Activated naive CD4-positive, alpha-beta T cell treated with anti-CD3 and anti-CD28 coated beads for 36 hours (primary cell): ENCODE results near the gene ZMIZ1. TPM values are rescaled to one million over a fixed set of nuclear protein-coding genes. Genes with fewer than 3 reads are reported as not detected.

Experiments
- CTCF ChIA-PET: fragments of 350-600 bp; sonication (Branson Sonifier 250); formaldehyde crosslinking; loops from one replicate; lab custom pipeline; 2021; ENCODE audit warnings: antibody characterized with exemption; lab: Charles Lee
- DNase-seq: peaks from one replicate; pipeline ENCODE4 v3.0.0-alpha.2; 2020
- H3K27ac Mint-ChIP-seq: one replicate; pipeline ENCODE4 v1.8.0; 2021; ENCODE audit warnings: mild to moderate bottlenecking, mixed read lengths
- H3K27me3 Mint-ChIP-seq: one replicate; pipeline ENCODE4 v1.8.0; 2021; ENCODE audit warnings: low read depth, mixed read lengths
- H3K36me3 Mint-ChIP-seq: one replicate; pipeline ENCODE4 v1.8.0; 2021; ENCODE audit warnings: low read depth, mixed read lengths
- H3K4me1 Mint-ChIP-seq: one replicate; pipeline ENCODE4 v1.8.0; 2021; ENCODE audit warnings: low read depth, mixed read lengths
- H3K4me3 Mint-ChIP-seq: one replicate; pipeline ENCODE4 v1.8.0; 2021; ENCODE audit warnings: mild to moderate bottlenecking, moderate library complexity, mixed read lengths
- H3K9me3 Mint-ChIP-seq: one replicate; pipeline ENCODE4 v1.8.0; 2021; ENCODE audit warnings: mixed read lengths
- intact Hi-C: fragments of 100-400 bp; cut with micrococcal nuclease; formaldehyde crosslinking; loops from one replicate; pipeline ENCODE4 v1.15.1; 2023
- total RNA-seq, 2 experiments: library from RNA; stranded (reverse); gene quantifications; one replicate each; pipeline ENCODE4 v1.2.3, GENCODE V29; 2021

ZMIZ1 gene
- total RNA-seq, 2 experiments from 2014 or later: 15.6 to 18.3 TPM

DNA sequence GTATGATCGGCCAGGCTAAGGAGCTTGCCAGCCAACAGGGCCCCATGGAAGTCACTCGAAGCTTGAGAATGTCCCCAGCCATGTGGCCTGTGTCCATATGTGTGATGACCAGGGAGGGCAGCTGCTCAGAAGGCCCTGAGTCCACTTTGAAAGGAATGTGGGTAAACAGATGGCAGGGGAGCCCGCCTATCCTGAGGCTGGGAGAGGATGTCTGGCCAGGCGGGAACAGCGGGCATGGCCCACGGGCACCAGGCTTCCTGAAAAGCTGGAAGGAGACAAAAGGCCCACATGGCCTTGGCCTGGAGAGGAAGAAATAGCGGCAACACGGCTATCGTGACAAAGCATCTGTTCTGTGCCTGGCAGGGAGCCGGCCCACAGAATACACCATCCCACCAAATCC is 140.6 kb downstream of the ZMIZ1 start:
- intact Hi-C loops: no loop called here
- H3K4me3 Mint-ChIP-seq: no peak overlapping the region
- H3K4me1 Mint-ChIP-seq: no peaks in the 10 kb centered on the region
- CTCF ChIA-PET: interaction anchor here (2.3 kb wide), 1 partner anchor 14 kb away, joined by 8 read pairs; no protein-coding TSS in a partner anchor
- no peaks in the 10 kb centered on the region for H3K9me3 Mint-ChIP-seq
- no peaks in the 10 kb centered on the region for H3K36me3 Mint-ChIP-seq
- no peak overlapping the region for H3K27ac Mint-ChIP-seq
- no peaks in the 10 kb centered on the region for H3K27me3 Mint-ChIP-seq
- DNase-seq: no peak

DNA sequence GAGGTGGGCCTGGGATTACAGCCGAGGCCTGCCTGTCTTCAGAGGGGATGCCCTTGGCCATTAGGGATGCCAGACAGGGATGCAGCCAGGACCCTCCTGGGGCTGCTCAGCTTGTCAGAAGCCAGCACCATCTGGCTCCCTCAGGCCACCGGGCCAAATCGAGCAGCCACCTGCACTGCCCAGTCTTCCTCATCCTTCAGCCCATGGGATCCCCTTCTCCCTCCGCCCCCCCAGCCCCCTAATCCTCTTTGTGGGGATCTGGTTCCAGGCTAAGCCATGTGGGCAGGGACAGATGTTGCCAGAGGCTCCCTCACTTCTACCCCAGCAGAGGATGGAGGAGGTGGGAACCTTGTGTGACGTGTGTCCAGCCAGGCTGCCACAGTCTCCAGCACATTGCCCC is 141.1 kb downstream of the ZMIZ1 start:
- no peak overlapping the region for H3K27ac Mint-ChIP-seq
- H3K36me3 Mint-ChIP-seq: no peaks in the 10 kb centered on the region
- no peaks in the 10 kb centered on the region for H3K9me3 Mint-ChIP-seq
- H3K4me1 Mint-ChIP-seq: no peaks in the 10 kb centered on the region
- no peak for DNase-seq
- H3K4me3 Mint-ChIP-seq: no peak overlapping the region
- no peaks in the 10 kb centered on the region for H3K27me3 Mint-ChIP-seq
- intact Hi-C loops: loop anchor here (10.0 kb wide), 1 partner anchor 255 kb away; no protein-coding TSS in a partner anchor
- CTCF ChIA-PET: interaction anchor here (2.3 kb wide), 1 partner anchor 15 kb away, joined by 8 read pairs; no protein-coding TSS in a partner anchor

DNA sequence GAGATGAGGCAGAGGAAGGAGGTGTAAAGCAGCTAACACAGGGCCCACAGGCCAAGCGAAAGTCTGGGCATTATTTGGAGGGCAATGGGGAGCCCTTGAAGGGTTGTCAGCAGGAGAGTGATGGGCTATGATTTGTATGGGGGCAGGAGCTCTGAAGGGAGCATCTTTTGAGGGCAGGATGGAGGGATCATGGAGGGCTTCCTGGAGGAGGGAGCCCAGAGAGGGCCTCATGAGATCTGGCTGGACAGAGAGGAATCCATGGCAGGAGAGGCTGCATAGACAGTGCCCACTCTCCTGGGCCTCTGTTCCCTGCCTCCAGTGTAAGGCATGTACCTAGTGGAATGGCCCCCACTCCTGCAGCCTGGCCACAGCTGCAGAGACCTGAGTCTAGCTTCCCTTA is 141.9 kb downstream of the ZMIZ1 start:
- no peaks in the 10 kb centered on the region for H3K36me3 Mint-ChIP-seq
- H3K4me1 Mint-ChIP-seq: no peaks in the 10 kb centered on the region
- DNase-seq: no peak
- H3K4me3 Mint-ChIP-seq: no peak overlapping the region
- CTCF ChIA-PET: no interaction called here
- intact Hi-C loops: loop anchor here (10.0 kb wide), 1 partner anchor 254 kb away; no protein-coding TSS in a partner anchor
- H3K27me3 Mint-ChIP-seq: no peaks in the 10 kb centered on the region
- H3K9me3 Mint-ChIP-seq: no peaks in the 10 kb centered on the region
- H3K27ac Mint-ChIP-seq: no peak overlapping the region

DNA sequence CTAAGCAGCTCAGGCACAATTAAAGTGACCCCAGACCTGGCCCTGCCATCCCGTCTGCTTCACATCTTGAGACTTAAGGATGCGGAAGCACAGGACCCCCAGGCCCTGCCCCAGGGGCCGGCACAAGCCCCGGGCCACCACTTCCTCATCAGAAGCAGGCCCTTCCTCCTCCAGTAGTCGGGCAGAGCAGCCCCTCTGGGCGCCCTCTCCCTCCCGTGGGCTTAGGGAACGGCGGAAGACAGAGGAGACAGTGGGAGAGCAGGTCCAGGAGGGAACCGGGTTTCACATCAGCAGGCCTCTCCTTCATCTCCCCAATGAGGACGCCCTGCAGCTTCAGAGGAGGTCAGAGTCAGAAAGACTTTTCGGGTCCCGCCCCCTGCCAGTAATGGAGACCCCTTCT is 142.8 kb downstream of the ZMIZ1 start:
- CTCF ChIA-PET: no interaction called here
- Mint-ChIP-seq H3K4me1 (no peaks in the 10 kb centered on the region), H3K27ac (no peak overlapping the region), H3K9me3 (no peaks in the 10 kb centered on the region), H3K36me3 (no peaks in the 10 kb centered on the region), H3K4me3 (no peak overlapping the region), H3K27me3 (no peaks in the 10 kb centered on the region)
- intact Hi-C loops: loop anchor here (10.0 kb wide), 1 partner anchor 253 kb away; no protein-coding TSS in a partner anchor
- DNase-seq: no peak

DNA sequence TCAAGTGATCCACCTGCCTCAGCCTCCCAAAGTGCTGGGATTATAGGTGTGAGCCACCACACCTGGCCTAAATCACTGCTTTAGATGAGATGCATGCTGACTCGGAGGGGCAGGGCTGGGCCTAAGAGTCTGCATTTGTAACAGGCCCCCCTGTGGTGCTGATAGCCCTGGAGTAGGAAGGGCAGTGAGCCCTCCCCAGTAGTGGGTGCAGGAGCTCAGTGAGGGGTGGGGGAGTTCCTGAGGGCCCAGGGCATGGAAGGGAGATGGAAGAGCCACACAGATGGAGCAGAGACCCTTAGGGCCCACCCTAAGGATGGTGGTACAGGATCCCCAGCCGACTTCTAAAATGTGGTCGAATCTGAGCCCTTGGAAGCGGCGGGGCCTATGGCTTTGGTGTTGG is 146.8 kb downstream of the ZMIZ1 start:
- H3K27ac Mint-ChIP-seq: no peak overlapping the region
- no peak overlapping the region for H3K4me3 Mint-ChIP-seq
- no peak for DNase-seq
- no peaks in the 10 kb centered on the region for H3K27me3 Mint-ChIP-seq
- no peaks in the 10 kb centered on the region for H3K36me3 Mint-ChIP-seq
- no peaks in the 10 kb centered on the region for H3K9me3 Mint-ChIP-seq
- intact Hi-C loops: loop anchor here (10.0 kb wide), 1 partner anchor 249 kb away; no protein-coding TSS in a partner anchor
- no peaks in the 10 kb centered on the region for H3K4me1 Mint-ChIP-seq
- CTCF ChIA-PET: interaction anchor here (1.2 kb wide), 1 partner anchor 11 kb away, joined by 4 read pairs; no protein-coding TSS in a partner anchor

DNA sequence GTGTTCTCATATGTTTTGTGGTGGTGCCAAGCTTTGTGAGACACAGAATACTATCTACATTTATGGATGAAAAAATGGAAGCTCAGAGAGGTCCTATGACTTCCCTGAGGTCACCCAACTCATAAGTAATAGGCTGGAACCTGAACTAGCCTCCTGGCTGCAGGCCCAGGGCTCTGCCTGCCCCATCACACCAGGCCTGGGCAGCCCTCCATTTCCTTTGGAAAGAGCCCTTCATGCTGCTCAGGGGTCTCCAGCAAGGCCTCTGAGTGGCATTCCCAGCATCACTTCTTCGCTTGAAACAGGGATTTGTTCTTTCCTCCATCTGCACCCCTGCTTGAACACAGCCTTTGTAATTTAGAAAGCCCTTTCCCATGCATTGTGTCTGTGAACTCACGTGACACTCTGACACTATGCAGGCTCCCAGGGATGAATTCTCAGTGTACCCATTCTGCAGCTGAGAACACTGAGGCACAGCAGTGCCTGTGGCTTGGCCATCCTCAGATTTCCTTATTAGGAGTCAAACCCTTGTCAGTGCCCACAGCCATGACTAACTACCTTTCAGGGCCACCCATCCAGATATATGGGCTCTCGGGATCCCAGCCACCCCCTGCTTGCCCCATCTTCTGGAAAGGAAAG is 150.7 kb downstream of the ZMIZ1 start:
- intact Hi-C loops: loop anchor here (10.0 kb wide), 1 partner anchor 245 kb away; no protein-coding TSS in a partner anchor
- no peaks in the 10 kb centered on the region for H3K9me3 Mint-ChIP-seq
- no peaks in the 10 kb centered on the region for H3K36me3 Mint-ChIP-seq
- CTCF ChIA-PET: interaction anchor here (0.5 kb wide), 1 partner anchor 15 kb away, joined by 5 read pairs; no protein-coding TSS in a partner anchor
- H3K27me3 Mint-ChIP-seq: no peaks in the 10 kb centered on the region
- H3K27ac Mint-ChIP-seq: no peak overlapping the region
- no peak for DNase-seq
- H3K4me1 Mint-ChIP-seq: no peaks in the 10 kb centered on the region
- H3K4me3 Mint-ChIP-seq: no peak overlapping the region

DNA sequence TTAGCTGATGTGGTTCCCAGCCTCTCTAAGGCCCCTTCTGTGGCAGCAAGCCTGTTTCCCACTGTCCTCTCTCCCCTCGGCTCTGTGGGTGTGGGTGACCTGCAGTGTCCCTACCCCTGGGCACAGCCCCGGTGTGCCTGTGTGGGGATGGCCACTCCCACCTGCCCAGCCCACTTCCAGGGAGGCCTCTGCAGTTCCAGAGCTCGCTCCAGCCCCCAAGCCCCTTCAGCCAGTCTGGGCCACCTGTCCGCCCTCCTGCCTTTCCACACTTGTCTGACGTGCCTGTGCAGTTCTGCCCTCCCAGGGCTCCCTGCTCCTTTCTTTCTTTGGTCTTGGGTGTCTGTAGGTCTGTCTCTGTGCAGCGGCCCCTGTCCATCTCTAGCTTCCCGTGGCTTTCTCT is 151.5 kb downstream of the ZMIZ1 start:
- DNase-seq: no peak
- Mint-ChIP-seq H3K36me3 (no peaks in the 10 kb centered on the region), H3K4me1 (no peaks in the 10 kb centered on the region), H3K9me3 (no peaks in the 10 kb centered on the region), H3K27me3 (no peaks in the 10 kb centered on the region), H3K27ac (no peak overlapping the region), H3K4me3 (no peak overlapping the region)
- CTCF ChIA-PET: interaction anchor here (0.5 kb wide), 1 partner anchor 14 kb away, joined by 5 read pairs; no protein-coding TSS in a partner anchor
- intact Hi-C loops: no loop called here

DNA sequence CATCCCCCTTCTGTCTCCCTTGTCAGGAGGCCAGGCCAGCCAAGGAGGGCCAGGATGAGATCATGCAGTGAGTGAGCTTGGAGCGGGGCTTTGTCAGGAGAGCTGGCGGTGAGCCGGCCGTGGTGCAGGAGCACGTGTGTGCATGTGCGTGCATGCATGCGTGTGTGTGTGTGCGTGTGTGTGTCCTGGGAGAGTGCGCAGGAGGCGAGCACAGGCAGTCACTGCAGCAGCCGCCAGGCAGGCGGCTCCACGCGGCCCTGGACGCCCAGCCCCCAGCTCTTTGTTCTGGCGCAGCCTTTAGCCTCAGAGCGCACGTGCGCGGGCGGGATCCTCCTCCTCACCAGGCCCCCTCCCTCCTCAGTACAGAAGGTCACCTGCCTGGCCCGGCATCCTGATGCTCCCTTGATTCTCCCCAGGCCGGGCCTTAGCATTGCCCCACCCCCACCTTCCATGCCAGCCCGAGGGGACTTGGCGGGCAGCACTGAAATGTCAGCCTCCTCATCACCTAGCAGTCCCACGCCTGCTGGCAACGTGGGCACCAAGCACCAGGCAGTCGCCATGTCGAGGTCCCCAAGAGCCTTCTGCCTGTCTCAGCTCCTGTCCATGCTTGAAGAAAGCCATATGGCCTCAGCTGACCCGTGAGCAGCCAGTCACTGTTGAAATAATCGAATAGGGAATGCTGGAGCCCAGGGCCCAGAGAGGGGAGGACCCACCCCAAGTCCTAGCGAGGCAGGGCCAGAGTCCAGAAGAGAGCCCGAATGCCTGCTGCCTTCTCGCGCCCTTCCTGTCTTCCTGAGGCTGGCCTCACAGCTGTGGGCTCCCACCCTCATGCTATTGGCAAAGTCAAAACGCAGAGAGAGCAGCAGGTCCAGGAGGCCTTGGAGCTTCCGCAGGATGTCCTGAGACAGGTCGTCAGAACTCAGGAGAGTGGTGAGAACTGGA is 152.6 kb downstream of the ZMIZ1 start:
- Mint-ChIP-seq H3K4me3 (no peak overlapping the region), H3K36me3 (no peaks in the 10 kb centered on the region), H3K4me1 (no peaks in the 10 kb centered on the region), H3K27ac (no peak overlapping the region), H3K27me3 (no peaks in the 10 kb centered on the region), H3K9me3 (no peaks in the 10 kb centered on the region)
- CTCF ChIA-PET: no interaction called here
- no peak for DNase-seq
- intact Hi-C loops: no loop called here

DNA sequence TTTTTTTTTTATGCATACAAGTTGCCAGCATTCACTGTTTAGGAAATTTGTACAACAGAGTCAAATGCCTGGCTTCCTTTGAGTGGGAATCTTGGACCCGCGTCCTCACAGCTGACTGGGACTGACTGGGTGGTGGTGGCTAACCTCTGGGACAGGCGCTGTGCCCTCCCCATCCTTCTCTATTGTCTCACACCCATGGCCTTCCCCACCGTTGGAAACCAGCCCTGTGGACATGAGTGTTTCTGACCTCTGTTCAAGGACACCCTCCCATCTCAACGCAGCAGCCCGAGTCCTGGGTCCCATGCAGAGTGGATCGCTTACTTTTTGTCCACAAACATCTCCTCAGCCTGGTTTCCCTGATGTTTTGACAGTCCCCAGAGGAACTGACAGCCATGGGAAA is 153.4 kb downstream of the ZMIZ1 start:
- no peaks in the 10 kb centered on the region for H3K36me3 Mint-ChIP-seq
- H3K27ac Mint-ChIP-seq: no peak overlapping the region
- CTCF ChIA-PET: no interaction called here
- H3K9me3 Mint-ChIP-seq: no peaks in the 10 kb centered on the region
- DNase-seq: no peak
- no peaks in the 10 kb centered on the region for H3K27me3 Mint-ChIP-seq
- H3K4me3 Mint-ChIP-seq: no peak overlapping the region
- intact Hi-C loops: no loop called here
- no peaks in the 10 kb centered on the region for H3K4me1 Mint-ChIP-seq

DNA sequence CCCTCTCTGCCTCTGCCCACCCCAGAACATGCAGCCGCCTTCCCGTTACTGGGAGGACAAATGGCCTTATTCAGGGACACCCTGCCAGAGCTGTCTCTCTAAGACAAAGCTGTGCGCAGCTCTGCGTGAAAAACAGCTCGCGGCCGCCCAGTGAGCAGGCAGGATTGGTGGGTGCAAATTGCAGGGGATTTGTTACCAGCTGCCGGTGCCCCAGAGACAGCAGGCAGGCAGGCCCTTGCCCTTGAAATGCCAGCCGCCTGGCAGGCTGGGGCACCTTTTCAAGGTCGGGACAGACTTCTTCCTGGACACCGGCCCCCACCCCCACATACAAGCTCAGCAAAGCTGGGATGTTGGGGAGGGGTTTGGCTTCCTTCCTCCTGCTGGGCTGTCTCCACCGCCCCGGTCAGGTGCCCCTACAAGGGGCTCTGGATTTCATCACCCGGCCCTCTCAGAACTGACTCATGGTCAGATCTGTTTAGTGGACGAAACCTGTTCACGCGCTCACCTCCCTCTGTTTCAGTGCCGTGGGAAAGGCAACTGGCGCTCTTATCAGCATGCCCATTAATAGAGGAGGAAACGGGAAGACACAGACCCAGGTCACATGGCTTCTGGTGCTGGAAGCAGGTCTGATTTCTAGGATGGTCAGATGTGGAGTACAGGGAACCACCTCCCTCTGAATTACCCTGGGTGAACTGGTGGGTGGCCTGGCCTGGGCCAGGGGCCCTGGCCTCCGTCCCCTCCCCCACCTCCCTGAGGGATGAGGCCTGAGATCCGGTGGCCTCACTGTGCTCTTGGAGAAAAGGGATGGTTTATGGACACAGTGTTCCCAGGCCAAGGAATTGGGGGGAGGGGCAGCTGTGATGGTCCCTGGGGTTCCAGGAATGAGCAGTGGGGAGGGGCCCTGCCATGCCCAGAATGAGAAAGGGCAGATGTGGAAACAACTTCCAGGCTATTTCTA is 154.6 kb downstream of the ZMIZ1 start:
- intact Hi-C loops: no loop called here
- Mint-ChIP-seq H3K4me3 (no peak overlapping the region), H3K4me1 (no peaks in the 10 kb centered on the region), H3K9me3 (no peaks in the 10 kb centered on the region), H3K36me3 (no peaks in the 10 kb centered on the region), H3K27ac (no peak overlapping the region), H3K27me3 (no peaks in the 10 kb centered on the region)
- DNase-seq: no peak
- CTCF ChIA-PET: interaction anchor here (1.7 kb wide), 1 partner anchor 29 kb away, joined by 5 read pairs; no protein-coding TSS in a partner anchor

DNA sequence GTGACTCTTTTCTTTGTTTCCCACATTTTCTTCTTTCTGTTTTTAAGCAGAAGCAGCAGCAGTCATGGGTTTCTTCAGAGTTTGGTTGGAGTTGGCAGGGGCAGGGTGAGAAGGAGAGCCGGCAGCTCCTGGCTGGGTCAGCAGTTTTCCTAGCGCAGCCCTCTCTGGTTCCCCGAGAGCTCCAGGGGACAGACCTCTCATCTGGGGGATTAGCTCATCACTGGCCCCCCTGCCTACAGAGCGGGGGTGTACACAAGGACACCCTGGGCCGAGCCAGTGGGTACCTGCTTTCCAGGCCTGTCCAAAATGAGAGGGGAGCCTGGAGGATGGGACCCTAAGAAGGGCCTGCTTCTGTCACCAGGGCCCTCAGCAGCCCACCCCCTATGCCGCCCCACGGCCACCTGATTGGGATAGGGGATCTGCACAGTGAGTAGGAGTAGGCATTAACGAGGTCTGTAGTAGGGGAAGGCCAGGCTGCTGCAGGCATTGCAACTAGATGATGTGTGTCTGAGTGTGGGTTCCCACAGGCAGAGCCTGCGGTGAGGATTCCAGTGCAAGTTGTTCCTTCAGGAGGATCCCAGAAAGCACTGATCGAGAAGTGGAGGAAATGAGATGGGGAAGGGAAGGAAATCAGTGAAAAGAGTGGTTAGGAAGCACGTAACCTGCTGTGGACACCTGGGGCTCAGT is 155.6 kb downstream of the ZMIZ1 start:
- H3K27ac Mint-ChIP-seq: no peak overlapping the region
- CTCF ChIA-PET: interaction anchor here (1.7 kb wide), 1 partner anchor 30 kb away, joined by 5 read pairs; no protein-coding TSS in a partner anchor

More for the DNA sequence above, 155.6 kb downstream of the ZMIZ1 start:
- no peaks in the 10 kb centered on the region for H3K36me3 Mint-ChIP-seq
- intact Hi-C loops: no loop called here
- H3K4me1 Mint-ChIP-seq: no peaks in the 10 kb centered on the region
- no peak overlapping the region for H3K4me3 Mint-ChIP-seq
- no peaks in the 10 kb centered on the region for H3K27me3 Mint-ChIP-seq
- no peaks in the 10 kb centered on the region for H3K9me3 Mint-ChIP-seq
- DNase-seq: no peak
